ENCODE results near the gene PTTG1IP.

GRCh38 chr21:44904141-44904923 lies 30.8 kb upstream of the PTTG1IP start:
- no peak for TF ChIP-seq CTCF (IDR thresholded peaks at IDR 0.05)
- no peak for TF ChIP-seq ZFX (IDR thresholded peaks at IDR 0.05; ENCODE audit: borderline replicate concordance)

Measured in 22Rv1 (cell line).